HCT116 (cell line): ENCODE measurements around the gene GRM8.

Source experiments
- CEBPB ChIP-seq: IDR thresholded peaks from 2 replicates; pipeline ENCODE4 v1.6.1; 2012; ENCODE audit warnings: low read depth
- CTCF ChIP-seq, 3 experiments: fragments of 200-600 bp in 1 of 3; sonication (generic) in 1 of 3; IDR thresholded peaks in 2 of 3; conservative IDR thresholded peaks in 1 of 3; 2 replicates each; pipeline ENCODE4 v1.5.1; 2012 to 2017; ENCODE audit warnings: low read depth in 2 of 3, low read length in 2 of 3, antibody characterized with exemption in 1 of 3, borderline replicate concordance in 1 of 3, control low read depth in 1 of 3, mild to moderate bottlenecking in 1 of 3, mixed read lengths in 1 of 3, mixed run types in 1 of 3, moderate library complexity in 1 of 3; ENCODE audit not compliant: insufficient read depth in 1 of 3
- ELF1 ChIP-seq: IDR thresholded peaks from 2 replicates; pipeline ENCODE4 v1.6.1; 2012; ENCODE audit warnings: low read depth, borderline replicate concordance
- JUND ChIP-seq: IDR thresholded peaks from 2 replicates; pipeline ENCODE4 v1.6.1; 2012
- MAX ChIP-seq: IDR thresholded peaks from 2 replicates; pipeline ENCODE4 v1.6.1; 2012
- POLR2A ChIP-seq: IDR thresholded peaks from 2 replicates; pipeline ENCODE4 v1.7.0; 2011; ENCODE audit warnings: borderline replicate concordance; ENCODE audit not compliant: insufficient read depth, insufficient read length; ENCODE audit errors: extremely low read depth
- POLR2AphosphoS5 ChIP-seq: IDR thresholded peaks from 2 replicates; pipeline ENCODE4 v1.6.1; 2011; ENCODE audit warnings: mild to moderate bottlenecking, low read depth, low read length, moderate library complexity
- RAD21 ChIP-seq: IDR thresholded peaks from 2 replicates; pipeline ENCODE4 v1.6.1; 2012; ENCODE audit warnings: low read depth, mild to moderate bottlenecking
- REST ChIP-seq: IDR thresholded peaks from 2 replicates; pipeline ENCODE4 v1.6.1; 2012; ENCODE audit warnings: low read depth
- YY1 ChIP-seq: IDR thresholded peaks from 2 replicates; pipeline ENCODE4 v1.6.1; 2011; ENCODE audit warnings: low read length, low read depth, moderate library complexity, mild to moderate bottlenecking; ENCODE audit not compliant: insufficient replicate concordance; ENCODE audit errors: extremely low read depth

GRCh38 chr7:126682176-126682575, 570.6 kb downstream of the GRM8 start:
- no peak for TF ChIP-seq MAX
- no peak for TF ChIP-seq POLR2A
- no peak for TF ChIP-seq POLR2AphosphoS5
- no peak for TF ChIP-seq RAD21
- no peak for TF ChIP-seq REST
- no peak for TF ChIP-seq CTCF (IDR thresholded peaks at IDR 0.05 in 2 of 3, conservative IDR thresholded peaks at IDR 0.05 in 1 of 3; ENCODE audit: borderline replicate concordance in 1 of 3, insufficient read depth in 1 of 3, low read depth in 2 of 3, low read length in 2 of 3)
- no peak for TF ChIP-seq YY1
- no peak for TF ChIP-seq JUND
- TF ChIP-seq CEBPB, result no peak
- no peak for TF ChIP-seq ELF1
